ENCODE measurements around the gene SP140L. TPM values are rescaled to one million over a fixed set of nuclear protein-coding genes. Genes with fewer than 3 reads are reported as not detected.
"Not testable (repeated sequence)": the region's sequence is repeated elsewhere in the genome, so short reads cannot be mapped to it uniquely, and the experiment has no call there.

SP140L gene
- total and polyA plus RNA-seq, 4 donors = 2.9 to 8.0 (median 3.9) TPM

GRCh38 chr2:230307485-230307884 lies 19.5 kb upstream of the SP140L start:
- Histone ChIP-seq H3K27ac (ENCODE audit: low read depth, low read length) (no peak overlapping the region), H3K27me3 (ENCODE audit: control insufficient read depth, insufficient read depth, low read length) (no peaks in the 10 kb centered on the region), H3K4me3 (ENCODE audit: low read depth, low read length) (no peak overlapping the region), H3K36me3 (ENCODE audit: control insufficient read depth, insufficient read depth, low read length) (peaks cover 2% of the 10 kb centered on the region), H3K9me3 (ENCODE audit: control insufficient read depth, insufficient read depth, low read length) (no peaks in the 10 kb centered on the region), H3K4me1 (ENCODE audit: control insufficient read depth, insufficient read depth, low read length) (no peaks in the 10 kb centered on the region)
- WGBS (ENCODE audit: insufficient coverage) = 83% methylated on average over 2 of the region's 2 CpGs
- no peak for DNase-seq (ENCODE audit: low read depth in 4 of 6, low spot score in 6 of 6)

- H3K4me3 ChIP-seq (ENCODE audit: low read depth, low read length) = no peak overlapping the region
- WGBS (ENCODE audit: insufficient coverage) = 92% methylated on average over 10 of the region's 12 CpGs
- H3K27me3 ChIP-seq (ENCODE audit: control insufficient read depth, insufficient read depth, low read length) = no peaks in the 10 kb centered on the region
- no peak overlapping the region for H3K27ac ChIP-seq (ENCODE audit: low read depth, low read length)
- H3K4me1 ChIP-seq (ENCODE audit: control insufficient read depth, insufficient read depth, low read length) = no peaks in the 10 kb centered on the region
- DNase-seq (ENCODE audit: low read depth in 4 of 6, low spot score in 6 of 6) = no peak
- no peaks in the 10 kb centered on the region for H3K9me3 ChIP-seq (ENCODE audit: control insufficient read depth, insufficient read depth, low read length)
- peaks cover 2% of the 10 kb centered on the region for H3K36me3 ChIP-seq (ENCODE audit: control insufficient read depth, insufficient read depth, low read length)
These were observed 18.5 kb upstream of the SP140L start for GRCh38 chr2:230308402-230309000.

GRCh38 chr2:230310792-230311191 lies 16.2 kb upstream of the SP140L start:
- H3K27me3 ChIP-seq (ENCODE audit: control insufficient read depth, insufficient read depth, low read length); H3K36me3 ChIP-seq (ENCODE audit: control insufficient read depth, insufficient read depth, low read length); H3K4me3 ChIP-seq (ENCODE audit: low read depth, low read length); H3K9me3 ChIP-seq (ENCODE audit: control insufficient read depth, insufficient read depth, low read length); DNase-seq (ENCODE audit: low read depth in 4 of 6, low spot score in 6 of 6); H3K4me1 ChIP-seq (ENCODE audit: control insufficient read depth, insufficient read depth, low read length); H3K27ac ChIP-seq (ENCODE audit: low read depth, low read length): not testable (repeated sequence)
- no CpG with 5 or more reads among the region's 5 CpGs for WGBS (ENCODE audit: insufficient coverage)

- not testable (repeated sequence) for H3K27ac ChIP-seq (ENCODE audit: low read depth, low read length); H3K4me1 ChIP-seq (ENCODE audit: control insufficient read depth, insufficient read depth, low read length); H3K36me3 ChIP-seq (ENCODE audit: control insufficient read depth, insufficient read depth, low read length); H3K4me3 ChIP-seq (ENCODE audit: low read depth, low read length); H3K27me3 ChIP-seq (ENCODE audit: control insufficient read depth, insufficient read depth, low read length); H3K9me3 ChIP-seq (ENCODE audit: control insufficient read depth, insufficient read depth, low read length); DNase-seq (ENCODE audit: low read depth in 4 of 6, low spot score in 6 of 6)
- WGBS (ENCODE audit: insufficient coverage) = no CpG with 5 or more reads among the region's 1 CpG
These were observed 15.4 kb upstream of the SP140L start for GRCh38 chr2:230311634-230312033.

- Histone ChIP-seq H3K36me3 (ENCODE audit: control insufficient read depth, insufficient read depth, low read length) (no peaks in the 10 kb centered on the region), H3K4me1 (ENCODE audit: control insufficient read depth, insufficient read depth, low read length) (no peaks in the 10 kb centered on the region), H3K4me3 (ENCODE audit: low read depth, low read length) (no peak overlapping the region), H3K27ac (ENCODE audit: low read depth, low read length) (no peak overlapping the region), H3K27me3 (ENCODE audit: control insufficient read depth, insufficient read depth, low read length) (no peaks in the 10 kb centered on the region), H3K9me3 (ENCODE audit: control insufficient read depth, insufficient read depth, low read length) (no peaks in the 10 kb centered on the region)
- 90% methylated on average over 2 of the region's 2 CpGs for WGBS (ENCODE audit: insufficient coverage)
- DNase-seq (ENCODE audit: low read depth in 4 of 6, low spot score in 6 of 6) = no peak
These were observed 14.4 kb upstream of the SP140L start for GRCh38 chr2:230312638-230313037.

GRCh38 chr2:230317366-230317765 lies 9.6 kb upstream of the SP140L start:
- no peak for DNase-seq (ENCODE audit: low read depth in 4 of 6, low spot score in 6 of 6)
- WGBS (ENCODE audit: insufficient coverage) = 96% methylated on average over 3 of the region's 3 CpGs
- Histone ChIP-seq H3K4me3 (ENCODE audit: low read depth, low read length) (no peak overlapping the region), H3K27ac (ENCODE audit: low read depth, low read length) (no peak overlapping the region), H3K27me3 (ENCODE audit: control insufficient read depth, insufficient read depth, low read length) (no peaks in the 10 kb centered on the region), H3K9me3 (ENCODE audit: control insufficient read depth, insufficient read depth, low read length) (no peaks in the 10 kb centered on the region), H3K4me1 (ENCODE audit: control insufficient read depth, insufficient read depth, low read length) (no peaks in the 10 kb centered on the region), H3K36me3 (ENCODE audit: control insufficient read depth, insufficient read depth, low read length) (no peaks in the 10 kb centered on the region)

- H3K27me3 ChIP-seq (ENCODE audit: control insufficient read depth, insufficient read depth, low read length) = no peaks in the 10 kb centered on the region
- no peak for DNase-seq (ENCODE audit: low read depth in 4 of 6, low spot score in 6 of 6)
- H3K4me1 ChIP-seq (ENCODE audit: control insufficient read depth, insufficient read depth, low read length) = no peaks in the 10 kb centered on the region
- 92% methylated on average over 6 of the region's 6 CpGs for whole genome bisulfite sequencing (ENCODE audit: insufficient coverage)
- no peak overlapping the region for H3K27ac ChIP-seq (ENCODE audit: low read depth, low read length)
- no peak overlapping the region for H3K4me3 ChIP-seq (ENCODE audit: low read depth, low read length)
- H3K36me3 ChIP-seq (ENCODE audit: control insufficient read depth, insufficient read depth, low read length) = no peaks in the 10 kb centered on the region
- H3K9me3 ChIP-seq (ENCODE audit: control insufficient read depth, insufficient read depth, low read length) = peaks cover 2% of the 10 kb centered on the region
These were observed 8.5 kb upstream of the SP140L start for GRCh38 chr2:230318190-230319121.

- H3K4me3 ChIP-seq (ENCODE audit: low read depth, low read length) = no peak overlapping the region
- peaks cover 2% of the 10 kb centered on the region for H3K9me3 ChIP-seq (ENCODE audit: control insufficient read depth, insufficient read depth, low read length)
- no peaks in the 10 kb centered on the region for H3K36me3 ChIP-seq (ENCODE audit: control insufficient read depth, insufficient read depth, low read length)
- 91% methylated on average over 1 of the region's 5 CpGs for WGBS (ENCODE audit: insufficient coverage)
- no peaks in the 10 kb centered on the region for H3K27me3 ChIP-seq (ENCODE audit: control insufficient read depth, insufficient read depth, low read length)
- DNase-seq (ENCODE audit: low read depth in 4 of 6, low spot score in 6 of 6) = no peak
- H3K27ac ChIP-seq (ENCODE audit: low read depth, low read length) = no peak overlapping the region
- H3K4me1 ChIP-seq (ENCODE audit: control insufficient read depth, insufficient read depth, low read length) = no peaks in the 10 kb centered on the region
These were observed 7.7 kb upstream of the SP140L start for GRCh38 chr2:230319211-230319862.

- DNase-seq (ENCODE audit: low read depth in 4 of 6, low spot score in 6 of 6) = no peak
- Histone ChIP-seq H3K27ac (ENCODE audit: low read depth, low read length) (no peak overlapping the region), H3K36me3 (ENCODE audit: control insufficient read depth, insufficient read depth, low read length) (no peaks in the 10 kb centered on the region), H3K27me3 (ENCODE audit: control insufficient read depth, insufficient read depth, low read length) (no peaks in the 10 kb centered on the region), H3K9me3 (ENCODE audit: control insufficient read depth, insufficient read depth, low read length) (peaks cover 2% of the 10 kb centered on the region), H3K4me1 (ENCODE audit: control insufficient read depth, insufficient read depth, low read length) (no peaks in the 10 kb centered on the region), H3K4me3 (ENCODE audit: low read depth, low read length) (no peak overlapping the region)
- 93% methylated on average over 2 of the region's 2 CpGs for WGBS (ENCODE audit: insufficient coverage)
These were observed 6.0 kb upstream of the SP140L start for GRCh38 chr2:230321031-230321430.
